WTC11 (cell line): ENCODE results near the gene KPNB1. TPM values are rescaled to one million over a fixed set of nuclear protein-coding genes. Genes with fewer than 3 reads are reported as not detected.
"Not testable (repeated sequence)": the region's sequence is repeated elsewhere in the genome, so short reads cannot be mapped to it uniquely, and the experiment has no call there.

Experiments
- ATAC-seq: fragments of 200-7000 bp; cut with Tn5 transposase; 2 replicates; pipeline ENCODE4 v1.10.0; 2021; ENCODE audit warnings: mild to moderate bottlenecking, moderate library complexity
- CTCF ChIA-PET: fragments of 300-600 bp; sonication (Branson Sonifier 250); formaldehyde crosslinking; loops from one replicate; lab custom pipeline; 2021; ENCODE audit warnings: antibody characterized with exemption; lab: Charles Lee
- POLR2A ChIA-PET: fragments of 350-600 bp; sonication (Branson Sonifier 250); formaldehyde crosslinking; loops from one replicate; lab custom pipeline; 2021; ENCODE audit warnings: antibody characterized with exemption; lab: Charles Lee
- DNase-seq: peaks from one replicate; pipeline ENCODE4 v3.0.0; 2021; ENCODE audit warnings: low spot score
- H3K27ac Mint-ChIP-seq: 2 replicates; pipeline ENCODE4 v1.8.0; 2021; ENCODE audit warnings: mixed read lengths
- H3K27me3 Mint-ChIP-seq: 2 replicates; pipeline ENCODE4 v1.8.0; 2021; ENCODE audit warnings: low read depth, mild to moderate bottlenecking, moderate library complexity, mixed read lengths
- H3K36me3 Mint-ChIP-seq: 2 replicates; pipeline ENCODE4 v1.8.0; 2021; ENCODE audit warnings: mixed read lengths
- H3K4me1 Mint-ChIP-seq: 2 replicates; pipeline ENCODE4 v1.8.0; 2022; ENCODE audit warnings: mixed read lengths
- H3K4me3 Mint-ChIP-seq: 2 replicates; pipeline ENCODE4 v1.8.0; 2021; ENCODE audit warnings: mild to moderate bottlenecking, moderate library complexity, mixed read lengths
- H3K9me3 Mint-ChIP-seq: 2 replicates; pipeline ENCODE4 v1.8.0; 2021; ENCODE audit warnings: mixed read lengths
- ESRRA ChIP-seq: sonication (generic); formaldehyde crosslinking; IDR thresholded peaks from 2 replicates; pipeline ENCODE4 v1.8.1; 2022; ENCODE audit warnings: mild to moderate bottlenecking, missing genetic modification reagents, borderline replicate concordance
- KAT7 ChIP-seq: sonication (generic); formaldehyde crosslinking; IDR thresholded peaks from 2 replicates; pipeline ENCODE4 v1.8.1; 2023; ENCODE audit warnings: missing genetic modification reagents, mild to moderate bottlenecking, borderline replicate concordance
- MLX ChIP-seq: sonication (generic); formaldehyde crosslinking; IDR thresholded peaks from 2 replicates; pipeline ENCODE4 v1.8.1; 2023; ENCODE audit warnings: mild to moderate bottlenecking, missing genetic modification reagents, moderate library complexity
- OVOL2 ChIP-seq: fragments of 250-450 bp; sonication (Bioruptor Pico); IDR thresholded peaks from 2 replicates; pipeline ENCODE4 v1.9.0; 2021; ENCODE audit warnings: mild to moderate bottlenecking, borderline replicate concordance
- PRDM15 ChIP-seq: sonication (generic); formaldehyde crosslinking; IDR thresholded peaks from 2 replicates; pipeline ENCODE4 v1.8.0; 2022; ENCODE audit warnings: missing genetic modification reagents
- SMAD3 ChIP-seq: sonication (generic); formaldehyde crosslinking; IDR thresholded peaks from 2 replicates; pipeline ENCODE4 v1.8.0; 2022; ENCODE audit warnings: missing genetic modification reagents, mild to moderate bottlenecking, borderline replicate concordance
- USF2 ChIP-seq: sonication (generic); formaldehyde crosslinking; IDR thresholded peaks from 2 replicates; pipeline ENCODE4 v1.8.1; 2023; ENCODE audit warnings: mild to moderate bottlenecking, missing genetic modification reagents, moderate library complexity
- ZNF416 ChIP-seq: fragments of 250-450 bp; sonication (Bioruptor Pico); IDR thresholded peaks from 2 replicates; pipeline ENCODE4 v1.9.0; 2021; ENCODE audit warnings: mild to moderate bottlenecking, inconsistent platforms
- total RNA-seq: library from RNA; stranded (reverse); gene quantifications from 3 replicates; pipeline ENCODE4 v1.2.3, GENCODE V29; 2021
- TF ChIP-seq, protein P1 (sequence below): sonication (generic); formaldehyde crosslinking; IDR thresholded peaks from 2 replicates; pipeline ENCODE4 v1.8.1; 2023; ENCODE audit warnings: mild to moderate bottlenecking, missing genetic modification reagents
- TF ChIP-seq, protein P2 (sequence below): sonication (generic); formaldehyde crosslinking; IDR thresholded peaks from 2 replicates; pipeline ENCODE4 v1.8.0; 2022; ENCODE audit warnings: mild to moderate bottlenecking, missing genetic modification reagents
- TF ChIP-seq, protein P3 (sequence below): sonication (generic); formaldehyde crosslinking; IDR thresholded peaks from 2 replicates; pipeline ENCODE4 v1.8.0; 2023; ENCODE audit warnings: missing genetic modification reagents, mild to moderate bottlenecking, borderline replicate concordance

The KPNB1 gene
- total RNA-seq, 1 experiment from 2014 or later = 506 TPM

GRCh38 chr17:47678196-47678595, 28.5 kb downstream of the KPNB1 start:
- H3K4me1 Mint-ChIP-seq = no peaks in the 10 kb centered on the region
- POLR2A ChIA-PET = interaction anchor here (0.7 to 1.3 kb wide), 3 partner anchors 9 to 24 kb away, joined by 3 read pairs; no protein-coding TSS in a partner anchor

GRCh38 chr17:47682138-47682537, 32.4 kb downstream of the KPNB1 start:
- Mint-ChIP-seq H3K36me3 (peaks cover 60% of the 10 kb centered on the region), H3K27ac (0 out of 2 replicates have a peak overlapping the region, but pooled peaks have one; percentile 72)
- POLR2A ChIA-PET = no interaction called here

More at GRCh38 chr17:47678196-47678595, 28.5 kb downstream of the KPNB1 start:
- no peaks in the 10 kb centered on the region for H3K9me3 Mint-ChIP-seq
- no peak for ATAC-seq
- H3K27me3 Mint-ChIP-seq = no peaks in the 10 kb centered on the region
- TF ChIP-seq MLX (CRISPR knock-in tag) = no peak
- TF ChIP-seq, protein P1, sequence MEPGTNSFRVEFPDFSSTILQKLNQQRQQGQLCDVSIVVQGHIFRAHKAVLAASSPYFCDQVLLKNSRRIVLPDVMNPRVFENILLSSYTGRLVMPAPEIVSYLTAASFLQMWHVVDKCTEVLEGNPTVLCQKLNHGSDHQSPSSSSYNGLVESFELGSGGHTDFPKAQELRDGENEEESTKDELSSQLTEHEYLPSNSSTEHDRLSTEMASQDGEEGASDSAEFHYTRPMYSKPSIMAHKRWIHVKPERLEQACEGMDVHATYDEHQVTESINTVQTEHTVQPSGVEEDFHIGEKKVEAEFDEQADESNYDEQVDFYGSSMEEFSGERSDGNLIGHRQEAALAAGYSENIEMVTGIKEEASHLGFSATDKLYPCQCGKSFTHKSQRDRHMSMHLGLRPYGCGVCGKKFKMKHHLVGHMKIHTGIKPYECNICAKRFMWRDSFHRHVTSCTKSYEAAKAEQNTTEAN = no peak
- TF ChIP-seq USF2 = no peak
- no peak for TF ChIP-seq ESRRA (CRISPR knock-in tag)
- no peak for TF ChIP-seq ZNF416
- TF ChIP-seq, protein P2, sequence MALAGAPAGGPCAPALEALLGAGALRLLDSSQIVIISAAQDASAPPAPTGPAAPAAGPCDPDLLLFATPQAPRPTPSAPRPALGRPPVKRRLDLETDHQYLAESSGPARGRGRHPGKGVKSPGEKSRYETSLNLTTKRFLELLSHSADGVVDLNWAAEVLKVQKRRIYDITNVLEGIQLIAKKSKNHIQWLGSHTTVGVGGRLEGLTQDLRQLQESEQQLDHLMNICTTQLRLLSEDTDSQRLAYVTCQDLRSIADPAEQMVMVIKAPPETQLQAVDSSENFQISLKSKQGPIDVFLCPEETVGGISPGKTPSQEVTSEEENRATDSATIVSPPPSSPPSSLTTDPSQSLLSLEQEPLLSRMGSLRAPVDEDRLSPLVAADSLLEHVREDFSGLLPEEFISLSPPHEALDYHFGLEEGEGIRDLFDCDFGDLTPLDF (CRISPR knock-in tag) = no peak
- TF ChIP-seq, protein P3, sequence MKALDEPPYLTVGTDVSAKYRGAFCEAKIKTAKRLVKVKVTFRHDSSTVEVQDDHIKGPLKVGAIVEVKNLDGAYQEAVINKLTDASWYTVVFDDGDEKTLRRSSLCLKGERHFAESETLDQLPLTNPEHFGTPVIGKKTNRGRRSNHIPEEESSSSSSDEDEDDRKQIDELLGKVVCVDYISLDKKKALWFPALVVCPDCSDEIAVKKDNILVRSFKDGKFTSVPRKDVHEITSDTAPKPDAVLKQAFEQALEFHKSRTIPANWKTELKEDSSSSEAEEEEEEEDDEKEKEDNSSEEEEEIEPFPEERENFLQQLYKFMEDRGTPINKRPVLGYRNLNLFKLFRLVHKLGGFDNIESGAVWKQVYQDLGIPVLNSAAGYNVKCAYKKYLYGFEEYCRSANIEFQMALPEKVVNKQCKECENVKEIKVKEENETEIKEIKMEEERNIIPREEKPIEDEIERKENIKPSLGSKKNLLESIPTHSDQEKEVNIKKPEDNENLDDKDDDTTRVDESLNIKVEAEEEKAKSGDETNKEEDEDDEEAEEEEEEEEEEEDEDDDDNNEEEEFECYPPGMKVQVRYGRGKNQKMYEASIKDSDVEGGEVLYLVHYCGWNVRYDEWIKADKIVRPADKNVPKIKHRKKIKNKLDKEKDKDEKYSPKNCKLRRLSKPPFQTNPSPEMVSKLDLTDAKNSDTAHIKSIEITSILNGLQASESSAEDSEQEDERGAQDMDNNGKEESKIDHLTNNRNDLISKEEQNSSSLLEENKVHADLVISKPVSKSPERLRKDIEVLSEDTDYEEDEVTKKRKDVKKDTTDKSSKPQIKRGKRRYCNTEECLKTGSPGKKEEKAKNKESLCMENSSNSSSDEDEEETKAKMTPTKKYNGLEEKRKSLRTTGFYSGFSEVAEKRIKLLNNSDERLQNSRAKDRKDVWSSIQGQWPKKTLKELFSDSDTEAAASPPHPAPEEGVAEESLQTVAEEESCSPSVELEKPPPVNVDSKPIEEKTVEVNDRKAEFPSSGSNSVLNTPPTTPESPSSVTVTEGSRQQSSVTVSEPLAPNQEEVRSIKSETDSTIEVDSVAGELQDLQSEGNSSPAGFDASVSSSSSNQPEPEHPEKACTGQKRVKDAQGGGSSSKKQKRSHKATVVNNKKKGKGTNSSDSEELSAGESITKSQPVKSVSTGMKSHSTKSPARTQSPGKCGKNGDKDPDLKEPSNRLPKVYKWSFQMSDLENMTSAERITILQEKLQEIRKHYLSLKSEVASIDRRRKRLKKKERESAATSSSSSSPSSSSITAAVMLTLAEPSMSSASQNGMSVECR (CRISPR knock-in tag) = no peak
- no peak for DNase-seq
- H3K27ac Mint-ChIP-seq = peak overlapping the region; percentile 1; the same call in 1 of the 2 replicates
- no peak overlapping the region for H3K4me3 Mint-ChIP-seq
- CTCF ChIA-PET = interaction anchor here (1.4 to 2.9 kb wide), 5 partner anchors 10 to 64 kb away, joined by 4 to 17 read pairs (median 5); partner anchors contain the start of gene TBX21
- peaks cover 89% of the 10 kb centered on the region for H3K36me3 Mint-ChIP-seq

GRCh38 chr17:47682727-47683126, 33.0 kb downstream of the KPNB1 start:
- H3K27me3 Mint-ChIP-seq, H3K4me3 Mint-ChIP-seq, ATAC-seq, DNase-seq, CTCF ChIA-PET, H3K9me3 Mint-ChIP-seq, POLR2A ChIA-PET: not testable (repeated sequence)
- peaks cover 54% of the 10 kb centered on the region for H3K36me3 Mint-ChIP-seq
- peaks cover 20% of the 10 kb centered on the region for H3K4me1 Mint-ChIP-seq
- H3K27ac Mint-ChIP-seq = peak overlapping the region; percentile 53; the same call in 1 of the 2 replicates

More at GRCh38 chr17:47682138-47682537, 32.4 kb downstream of the KPNB1 start:
- TF ChIP-seq PRDM15 = no peak
- TF ChIP-seq KAT7 (CRISPR knock-in tag) = no peak
- no peak for TF ChIP-seq OVOL2 (CRISPR knock-in tag)
- no peak for TF ChIP-seq SMAD3
- Mint-ChIP-seq H3K9me3 (no peaks in the 10 kb centered on the region), H3K27me3 (no peaks in the 10 kb centered on the region), H3K4me1 (peaks cover 14% of the 10 kb centered on the region), H3K4me3 (no peak overlapping the region)
- ATAC-seq = no peak
- CTCF ChIA-PET = no interaction called here
- DNase-seq = no peak
